DMS53 treated with DMSO at 0.1 percent for 48 hours (cell line): ENCODE measurements around the gene FAM83G.

Experiments used
- DNase-seq: peaks from one replicate; lab custom pipeline; 2025; ENCODE audit not compliant: unreplicated experiment; lab: John Stamatoyannopoulos, UW

Gene FAM83G

DNA sequence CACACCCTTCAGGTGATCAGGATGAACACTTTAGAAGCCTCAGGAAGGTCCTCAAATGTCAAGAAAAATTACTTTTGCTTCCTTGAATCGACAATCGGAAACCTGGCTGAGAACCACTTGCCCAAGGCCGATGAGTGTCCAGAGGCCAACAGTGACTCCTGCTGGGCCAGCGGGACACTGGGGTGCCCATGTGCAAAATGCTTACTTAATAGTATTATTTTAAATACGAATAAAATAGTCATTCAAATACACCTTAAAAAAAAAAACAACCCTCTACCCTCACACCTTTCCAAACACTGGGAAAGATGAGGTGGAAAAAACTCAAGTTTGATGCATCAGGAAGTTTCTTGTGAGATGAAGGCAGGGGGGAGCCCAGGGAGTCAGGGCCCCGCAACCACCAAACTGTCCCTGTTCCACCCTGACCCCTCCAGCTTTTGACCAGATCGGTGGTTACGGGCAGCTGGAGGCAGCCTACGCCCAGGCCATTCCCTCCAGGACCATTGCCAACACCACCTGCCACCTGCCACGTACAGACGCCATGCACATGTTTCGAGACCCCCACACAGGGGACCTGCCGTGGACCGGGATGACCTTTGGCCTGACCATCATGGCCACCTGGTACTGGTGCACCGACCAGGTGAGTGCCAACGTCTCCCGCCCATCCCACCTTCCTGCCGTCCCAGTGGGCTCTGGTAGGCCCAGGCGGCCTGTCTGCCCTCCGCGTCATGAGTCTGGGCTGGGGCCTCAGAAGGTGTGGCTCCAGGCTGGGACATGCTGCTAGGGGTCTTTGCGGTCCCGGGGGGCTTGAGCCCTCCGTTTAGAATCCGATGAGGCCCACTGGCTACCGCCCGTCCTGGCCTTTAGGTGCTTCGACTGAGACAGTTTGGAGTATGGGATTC lies 33.7 kb downstream of the FAM83G start:
- no peak for DNase-seq

DNA sequence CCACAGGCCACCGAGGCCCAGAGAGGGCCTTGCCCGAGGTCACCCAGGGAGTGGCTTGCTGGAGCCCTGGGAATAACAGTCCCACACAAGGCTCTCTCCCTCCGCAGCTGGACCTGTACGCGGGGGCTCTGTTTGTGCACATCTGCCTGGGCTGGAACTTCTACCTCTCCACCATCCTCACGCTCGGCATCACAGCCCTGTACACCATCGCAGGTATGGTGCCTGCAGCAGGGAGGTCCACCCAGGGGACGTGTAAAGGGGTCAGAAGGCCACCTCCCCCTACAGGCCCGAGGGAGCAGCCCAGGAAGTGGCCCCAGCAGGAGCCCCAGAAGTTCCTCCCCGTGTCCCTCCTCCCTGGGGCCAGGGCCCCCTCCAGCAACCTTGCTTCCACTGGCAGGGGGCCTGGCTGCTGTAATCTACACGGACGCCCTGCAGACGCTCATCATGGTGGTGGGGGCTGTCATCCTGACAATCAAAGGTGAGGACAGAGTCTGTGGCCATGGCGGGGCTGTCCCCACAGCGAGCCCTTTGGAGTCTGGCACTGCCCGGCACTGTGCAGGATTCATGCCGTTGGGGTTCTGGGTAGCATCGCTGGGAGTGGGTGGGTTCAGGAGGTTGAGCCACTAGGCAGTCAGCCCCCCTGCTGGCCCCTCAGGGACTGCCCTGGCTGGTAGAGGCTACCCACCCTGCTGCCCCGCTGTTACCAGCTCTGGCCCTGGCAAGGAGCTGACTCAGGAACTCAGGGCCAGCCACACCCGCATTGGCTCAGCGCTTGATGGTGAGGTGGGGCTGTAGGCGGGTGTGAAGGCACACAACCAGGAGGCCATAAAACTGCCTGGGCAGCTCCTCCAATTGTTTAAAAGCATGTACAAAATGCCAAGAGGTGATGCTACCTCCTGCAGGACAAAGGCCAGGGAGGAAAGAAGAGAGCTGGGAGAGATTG lies 35.3 kb downstream of the FAM83G start:
- no peak for DNase-seq

DNA sequence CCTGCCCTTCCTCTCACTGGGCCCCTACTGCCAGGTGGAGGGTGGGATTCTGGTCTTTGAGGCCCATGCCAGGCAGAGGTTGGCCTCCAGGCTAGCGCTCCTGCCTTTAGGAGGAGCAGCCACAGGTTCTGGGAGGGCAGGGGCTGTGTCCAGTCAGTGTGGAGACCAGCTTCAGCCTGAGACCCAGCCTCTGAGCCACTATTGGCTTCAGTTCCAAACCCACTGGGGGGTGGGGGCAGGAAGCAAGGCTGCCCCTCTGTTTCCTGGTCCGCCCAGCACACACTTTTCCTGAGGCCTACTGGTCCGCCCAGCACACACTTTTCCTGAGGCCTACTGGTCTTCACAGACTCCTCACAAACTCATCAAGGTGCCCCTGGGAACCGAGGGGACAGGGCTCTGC lies 36.2 kb downstream of the FAM83G start:
- DNase-seq, result no peak

DNA sequence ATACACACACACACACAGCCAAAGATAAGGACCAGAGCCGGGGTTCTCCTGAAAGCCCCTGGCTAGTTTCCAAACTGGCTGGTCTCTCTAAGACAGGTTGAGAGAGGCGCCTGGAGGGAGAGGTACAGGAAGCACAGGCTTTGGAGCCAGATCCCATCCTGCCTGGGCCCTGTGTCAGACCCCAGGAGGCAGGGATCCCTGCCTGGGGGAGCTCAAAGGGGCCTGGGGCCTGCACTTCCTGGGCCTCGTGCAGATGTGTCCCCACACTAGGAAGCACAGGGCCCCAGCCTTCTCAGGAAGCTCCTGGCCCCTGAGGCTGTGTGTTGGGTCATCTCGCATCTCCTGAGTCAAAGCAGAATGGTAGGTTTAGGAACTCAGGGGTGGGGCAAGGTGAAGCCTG lies 36.6 kb downstream of the FAM83G start:
- DNase-seq, result no peak

DNA sequence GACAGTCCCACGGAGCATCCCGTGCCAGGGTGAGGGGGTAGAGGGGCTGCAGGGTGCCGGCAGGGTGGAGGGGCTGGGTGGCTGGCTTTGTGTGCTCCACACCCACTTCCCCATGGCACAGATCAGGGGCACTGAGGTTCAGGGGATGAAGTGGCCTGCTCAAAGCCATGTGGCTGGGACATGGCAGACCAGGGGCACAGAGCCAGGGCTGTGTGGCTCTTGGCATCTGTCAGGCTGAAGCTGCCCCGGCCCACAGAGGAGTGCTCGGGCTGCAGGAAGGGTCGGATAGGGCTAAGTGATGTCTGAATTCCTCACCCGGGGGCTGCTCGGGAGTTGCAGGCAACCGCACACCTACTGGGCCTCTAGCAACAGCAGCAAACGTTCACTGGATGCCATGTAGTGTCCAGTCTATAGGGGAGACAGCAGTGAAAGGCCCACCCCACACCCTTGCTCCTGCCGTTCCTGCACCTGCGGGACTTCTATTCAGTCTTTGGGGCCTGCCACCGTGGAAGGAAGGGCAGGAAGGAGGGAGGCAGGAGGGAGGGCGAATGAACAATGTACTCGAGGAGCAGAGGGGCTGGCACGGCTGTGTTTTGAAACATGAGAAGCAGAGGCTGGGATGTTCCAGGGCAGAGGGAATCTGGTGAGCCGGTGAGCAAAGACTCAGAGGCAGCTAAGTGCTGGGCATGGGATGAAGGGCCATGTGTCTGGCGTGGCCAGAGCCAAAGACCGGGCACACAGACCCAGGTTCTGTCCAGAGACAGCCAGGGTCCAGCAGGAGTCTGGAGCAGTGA lies 37.5 kb downstream of the FAM83G start:
- no peak for DNase-seq

DNA sequence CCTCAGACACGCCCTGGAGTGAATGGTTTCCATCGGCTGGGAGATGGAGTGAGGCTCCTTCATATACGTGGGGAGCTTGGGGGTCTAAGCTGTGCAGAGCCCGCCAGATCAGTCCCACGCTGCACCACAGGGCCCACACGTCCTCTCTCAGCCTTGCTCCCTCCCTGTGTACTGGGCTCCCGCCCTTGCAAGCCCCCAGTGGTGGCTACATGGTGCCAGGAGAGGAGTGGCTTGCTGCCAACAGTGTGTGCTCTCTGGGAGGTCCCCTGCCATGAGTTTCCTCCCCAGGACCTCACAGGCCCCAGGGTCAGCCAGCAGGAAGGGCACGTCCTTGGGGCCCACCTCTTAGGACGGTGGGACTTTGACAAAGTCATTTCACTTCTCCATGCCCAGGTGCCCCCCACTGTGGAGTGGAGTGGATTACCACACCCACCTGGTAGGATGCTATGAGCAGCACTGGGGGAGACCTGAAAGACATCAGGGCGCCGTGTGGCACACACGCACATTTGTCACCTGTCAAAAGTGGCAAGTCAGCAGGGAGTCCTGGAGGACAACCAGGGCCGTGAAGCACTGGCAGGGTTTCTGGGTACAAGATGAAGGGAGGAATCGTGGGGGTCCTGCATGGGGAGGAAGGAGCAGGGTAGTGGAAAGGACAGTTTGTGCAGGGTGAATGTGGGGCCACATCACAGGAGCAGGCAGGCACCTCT lies 38.9 kb downstream of the FAM83G start:
- DNase-seq, result no peak

DNA sequence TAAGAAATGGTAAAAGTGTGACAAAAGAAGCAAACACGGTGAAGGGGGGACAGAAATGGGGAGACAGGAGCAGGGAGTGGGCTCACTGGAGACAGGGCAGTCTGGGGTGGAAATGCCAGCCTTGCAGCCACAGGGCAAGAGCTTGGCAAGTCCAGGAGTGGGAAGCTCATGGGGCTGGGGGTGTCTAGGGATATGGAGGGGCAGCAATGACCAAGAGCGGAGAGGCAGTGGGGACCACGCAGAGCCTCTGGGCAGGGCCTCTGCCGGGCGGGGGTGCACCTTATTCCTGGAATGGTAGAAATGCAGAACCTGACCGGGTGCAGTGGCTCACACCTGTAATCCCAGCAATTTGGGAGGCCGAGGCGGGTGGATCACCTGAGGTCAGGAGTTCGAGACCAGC lies 40.0 kb downstream of the FAM83G start:
- DNase-seq, result no peak

DNA sequence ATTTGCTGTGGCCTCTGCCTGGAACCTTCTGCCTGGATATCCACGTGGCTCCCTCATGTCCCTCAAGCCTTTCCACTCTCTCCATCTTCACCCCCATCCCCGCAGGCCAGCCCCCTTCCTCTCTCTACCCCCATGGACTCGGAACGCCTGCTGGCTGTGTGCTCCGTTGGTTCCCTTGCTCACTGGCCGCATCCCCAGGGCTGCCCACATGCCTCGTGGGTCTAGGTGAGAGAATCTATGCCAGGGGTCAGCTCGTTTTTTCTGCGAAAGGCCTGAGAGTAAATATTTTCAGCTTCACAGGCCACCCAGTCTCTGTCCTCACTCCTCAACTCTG lies 40.6 kb downstream of the FAM83G start:
- no peak for DNase-seq

DNA sequence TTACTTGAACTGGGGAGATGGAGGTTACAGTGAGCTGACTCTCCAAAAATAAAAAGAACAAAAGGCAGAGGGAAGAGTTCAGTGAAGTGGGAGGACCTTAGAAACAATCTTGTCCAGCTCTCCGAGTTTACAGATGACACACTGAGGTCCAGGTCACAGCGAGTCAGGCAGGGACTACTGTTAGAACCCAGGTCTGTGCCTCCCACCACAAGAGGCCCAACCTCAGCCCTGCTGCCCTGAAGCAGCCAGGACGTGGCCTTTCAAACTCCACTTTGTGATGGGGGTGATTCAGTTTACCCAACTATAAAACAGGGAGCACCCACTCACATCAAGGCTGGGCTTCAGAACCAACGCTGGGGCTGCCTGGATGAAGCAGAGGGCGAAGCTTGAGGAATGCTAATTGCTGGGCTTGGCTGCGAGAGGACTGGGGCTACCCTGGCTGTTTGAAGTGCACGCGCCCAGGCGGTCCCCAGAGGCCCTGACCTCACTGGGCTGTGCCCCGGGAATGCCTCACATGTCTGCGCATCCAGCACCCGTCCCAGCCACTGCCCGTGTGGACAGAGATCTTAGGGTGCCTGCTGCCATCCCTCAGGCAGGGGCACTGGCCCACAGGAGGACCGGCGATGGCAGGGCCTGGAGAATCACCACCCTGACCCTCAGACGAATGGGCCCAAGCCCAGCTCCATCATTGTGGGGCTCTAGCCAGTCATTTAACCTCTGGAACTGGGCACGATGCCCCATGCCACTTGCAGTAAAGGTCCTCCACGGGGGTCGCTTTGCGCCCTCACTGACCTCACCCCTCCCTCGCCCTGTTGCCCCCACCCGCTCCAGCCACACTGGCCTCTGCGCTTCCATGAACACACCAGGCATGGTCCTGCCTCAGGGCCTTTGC lies 41.2 kb downstream of the FAM83G start:
- no peak for DNase-seq

DNA sequence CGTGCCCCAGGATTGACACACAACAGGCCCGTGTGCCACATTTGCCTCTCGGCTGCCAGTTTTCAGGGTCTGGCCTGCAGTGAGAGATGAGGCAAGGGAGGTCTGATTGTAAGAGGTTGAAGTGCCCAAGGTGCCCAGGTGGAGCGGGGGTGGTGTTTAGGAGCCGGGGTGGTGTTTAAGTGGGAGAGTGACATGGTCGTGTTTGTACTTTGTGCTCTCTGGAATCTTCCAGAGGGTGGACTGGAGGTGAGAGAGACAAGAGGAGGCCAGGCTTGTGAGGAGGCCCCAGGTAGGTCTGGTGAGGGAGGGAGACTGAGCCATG lies 42.1 kb downstream of the FAM83G start:
- DNase-seq, result no peak

DNA sequence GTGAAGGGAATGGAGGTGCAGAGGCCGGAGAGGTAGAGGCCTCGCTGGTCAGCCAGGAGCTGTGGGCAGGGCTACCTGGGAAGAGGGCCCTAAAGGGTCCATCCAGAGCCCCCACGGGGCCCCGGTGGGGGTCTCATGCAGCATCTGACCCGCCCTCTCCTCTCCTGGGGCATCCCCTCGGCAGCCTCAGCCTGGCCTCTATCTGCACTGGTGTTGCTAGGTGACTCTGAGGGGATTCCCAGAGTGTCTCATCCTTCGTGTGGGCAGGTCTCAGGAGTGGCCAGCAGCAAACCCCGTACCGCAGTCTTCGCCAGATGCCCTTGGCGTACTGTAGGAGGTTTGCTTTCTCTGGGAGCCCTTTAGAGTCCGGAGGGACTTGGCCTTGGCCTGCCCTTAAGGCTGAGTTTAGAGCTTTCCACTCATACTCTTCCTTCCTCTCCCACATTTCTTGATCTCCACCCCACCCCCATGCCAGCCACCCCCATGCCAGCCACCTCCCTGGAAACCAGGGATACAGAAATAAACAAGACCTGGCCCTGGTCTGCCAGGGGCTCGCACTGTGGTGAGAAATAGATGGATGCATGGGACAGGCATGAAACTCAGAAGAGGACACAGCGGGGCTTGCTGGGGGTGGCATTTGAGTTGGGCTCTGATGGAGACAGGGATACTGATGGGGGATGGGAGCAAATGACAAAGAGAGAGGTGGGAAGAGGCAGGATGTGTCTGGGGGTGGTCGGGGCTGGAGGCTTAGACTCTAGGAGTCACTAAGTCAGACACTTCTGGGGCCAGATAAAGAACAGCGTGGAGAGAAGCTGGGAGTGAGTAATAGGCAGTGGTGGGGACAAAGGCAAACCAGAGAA lies 42.7 kb downstream of the FAM83G start:
- DNase-seq, result no peak

DNA sequence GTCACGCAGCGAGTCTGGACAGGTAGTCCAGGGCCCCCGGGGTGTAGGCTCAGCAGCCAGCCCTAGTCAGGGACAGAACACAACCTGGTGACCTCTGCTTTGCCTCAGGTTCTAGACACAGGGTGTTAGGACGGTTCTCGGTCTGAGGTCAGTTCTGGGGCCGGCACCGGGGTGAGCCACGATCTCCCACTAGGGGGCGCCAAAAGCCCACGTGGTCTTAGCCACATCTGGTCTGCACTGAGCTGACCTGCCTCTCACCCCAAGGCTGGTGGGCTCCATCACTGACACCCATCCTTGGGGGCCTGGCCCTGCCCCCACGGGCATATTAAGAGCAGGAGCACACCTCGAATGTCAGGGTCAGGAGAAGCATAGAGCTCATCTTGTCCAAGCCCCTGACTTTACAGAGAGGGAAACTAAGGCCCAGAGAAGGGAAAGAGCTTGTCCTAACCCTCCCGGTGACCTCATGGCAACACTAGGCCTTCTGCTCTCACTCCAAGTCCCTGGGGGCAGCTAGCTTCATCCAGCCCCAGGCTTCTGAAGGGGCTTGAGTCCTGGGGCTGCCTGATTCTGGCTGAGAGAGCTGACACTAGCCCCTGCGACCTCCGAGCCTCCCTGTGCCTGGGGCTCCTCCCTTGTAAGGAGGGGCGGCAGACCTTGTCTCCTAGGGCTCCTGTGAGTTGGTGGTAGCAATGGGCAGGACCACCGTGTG lies 43.6 kb downstream of the FAM83G start:
- DNase-seq, result peak; percentile 19

DNA sequence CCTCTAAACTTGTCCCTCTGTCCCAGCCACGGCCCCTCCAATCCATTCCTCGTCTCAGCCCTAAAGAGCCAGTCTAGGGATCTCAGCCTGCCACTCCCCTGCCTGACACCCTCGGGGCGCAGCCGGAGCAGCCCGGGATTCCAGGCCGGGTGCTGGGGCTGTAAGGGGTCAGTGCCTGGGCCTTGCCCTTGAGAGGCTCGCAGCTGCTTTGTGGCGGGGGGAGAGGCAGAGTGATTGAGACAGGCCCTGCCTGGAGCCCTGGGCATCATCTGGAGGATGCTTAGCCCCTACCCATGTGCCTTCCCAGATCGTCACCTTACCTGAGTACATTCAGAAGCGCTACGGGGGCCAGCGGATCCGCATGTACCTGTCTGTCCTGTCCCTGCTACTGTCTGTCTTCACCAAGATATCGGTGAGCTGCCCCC lies 44.3 kb downstream of the FAM83G start:
- DNase-seq, result no peak

DNA sequence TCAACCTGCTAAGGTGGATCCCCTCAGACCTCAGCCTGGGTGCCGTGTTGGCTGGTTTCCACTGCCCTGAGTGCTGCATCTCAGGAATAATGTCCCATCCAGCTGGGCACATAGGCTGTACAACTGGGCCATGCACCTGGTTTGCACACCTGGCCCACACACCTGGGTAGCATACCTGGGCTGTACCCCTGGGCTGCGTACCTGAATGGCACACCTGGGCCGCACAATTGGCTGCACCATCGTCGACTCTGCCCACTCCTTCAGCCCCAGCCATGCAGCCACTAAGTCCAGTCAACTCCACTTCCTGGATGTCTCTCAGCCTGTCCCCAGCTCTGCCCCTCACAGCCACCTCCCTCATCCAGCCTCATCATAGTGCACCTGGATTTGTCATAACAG lies 44.7 kb downstream of the FAM83G start:
- DNase-seq, result no peak

DNA sequence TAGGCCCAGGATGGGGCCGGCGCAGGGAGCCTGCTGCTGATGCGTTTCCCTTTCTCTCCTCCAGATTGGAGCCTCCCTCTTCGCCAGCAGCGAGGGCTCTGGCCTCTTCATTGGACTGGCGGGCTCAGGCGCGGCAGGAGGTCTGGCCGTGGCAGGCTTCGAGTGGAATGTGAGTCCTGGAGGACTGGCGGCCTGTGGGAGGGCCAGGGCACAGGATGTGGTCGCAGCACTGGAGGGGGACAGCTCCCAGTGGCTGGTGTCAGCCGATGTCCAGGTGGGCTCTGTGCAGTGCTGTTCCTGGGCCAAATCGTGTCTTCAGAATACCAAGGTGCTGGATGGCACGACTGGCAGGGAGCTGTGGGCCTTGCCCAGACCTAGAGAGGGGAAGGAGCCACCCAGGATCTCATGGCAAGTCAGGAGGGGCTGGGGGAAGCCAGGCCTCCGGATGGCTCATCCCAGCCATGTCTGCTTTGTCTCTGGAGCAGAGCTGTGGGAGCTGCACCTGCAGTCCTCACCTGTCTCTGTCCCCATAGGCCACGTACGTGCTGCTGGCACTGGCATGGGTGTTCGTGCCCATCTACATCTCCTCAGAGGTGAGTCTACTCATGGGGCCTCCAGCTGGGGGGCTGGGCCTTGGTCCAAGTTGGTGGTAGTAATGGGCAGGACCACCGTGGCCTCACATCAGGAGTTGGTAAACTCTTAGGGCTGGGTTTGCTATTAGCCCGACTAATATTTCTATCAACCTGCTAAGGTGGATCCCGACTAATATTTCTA lies 45.3 kb downstream of the FAM83G start:
- no peak for DNase-seq

DNA sequence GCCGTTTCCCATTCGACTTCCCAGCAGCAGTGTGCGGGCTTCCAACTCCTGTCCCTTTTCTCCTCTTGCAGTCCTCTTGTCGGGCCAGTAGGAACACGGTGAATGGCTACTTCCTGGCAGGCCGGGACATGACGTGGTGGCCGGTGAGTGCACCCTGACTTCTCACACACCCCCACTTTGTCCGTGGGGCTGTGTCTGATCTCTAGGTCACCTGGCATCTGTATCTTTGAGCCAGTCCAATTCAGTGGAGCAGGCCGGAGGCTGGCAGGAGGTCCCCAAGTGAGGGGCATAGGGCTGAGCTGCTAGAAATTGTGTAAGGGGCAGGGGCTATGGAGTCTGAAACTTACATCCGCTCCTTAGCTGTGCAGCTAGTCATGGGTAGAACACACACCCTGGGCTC lies 46.0 kb downstream of the FAM83G start:
- DNase-seq, result no peak

DNA sequence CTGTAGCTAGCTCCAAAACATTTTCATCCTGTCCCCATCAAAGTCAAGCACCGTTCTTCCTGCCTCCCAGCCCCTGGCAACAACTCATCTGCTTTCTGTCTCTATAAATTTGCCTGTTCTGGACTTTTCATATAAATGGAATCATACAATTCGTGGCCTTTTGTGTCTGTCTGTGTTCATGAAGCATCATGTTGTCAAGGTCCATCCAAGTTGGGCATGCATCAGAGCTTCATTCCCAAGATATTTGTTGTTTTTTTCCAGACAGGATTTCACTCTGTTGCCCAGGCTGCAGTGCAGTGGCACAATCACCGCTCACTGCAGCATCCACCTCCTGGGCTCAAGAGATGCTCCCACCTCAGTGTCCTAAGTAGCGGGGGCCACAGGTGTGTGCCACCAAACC lies 46.7 kb downstream of the FAM83G start:
- no peak for DNase-seq

DNA sequence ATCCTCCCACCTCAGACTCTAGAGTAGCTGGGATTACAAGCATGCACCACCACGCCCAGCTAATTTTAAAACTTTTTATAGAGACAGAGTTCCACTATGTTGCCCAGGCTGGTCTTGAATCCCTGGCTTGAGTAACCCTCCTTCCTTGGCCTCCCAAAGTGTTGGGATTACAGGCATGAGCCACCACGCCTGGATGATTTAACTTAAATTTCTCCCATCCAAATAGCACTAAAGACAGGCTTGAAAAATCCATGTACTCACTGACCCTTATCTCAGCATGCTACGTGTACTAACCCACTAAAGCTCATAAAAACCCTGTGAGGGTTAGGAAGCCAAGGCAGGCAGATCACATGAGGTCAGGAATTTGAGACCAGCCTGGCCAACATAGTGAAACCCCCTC lies 48.0 kb downstream of the FAM83G start:
- no peak for DNase-seq
